H4 (cell line): ENCODE results near the gene C19orf44. TPM values are rescaled to one million over a fixed set of nuclear protein-coding genes. Genes with fewer than 3 reads are reported as not detected.

Source experiments
- total RNA-seq: library from RNA; depleted of rRNA; stranded (reverse); fragments of >200 nt; shearing (Covaris generic); gene quantifications from 2 replicates; pipeline ENCODE4 v1.2.3, GENCODE V29; 2014; rRNA removed

The C19orf44 gene
- total RNA-seq, 1 experiment from 2014 or later, result 6.7 TPM

Other genes with a start within 250 kb of the C19orf44 start
- gene KLF2, start 171.6 kb upstream of the C19orf44 start, total RNA-seq, result 0.23 and 1.1 TPM in 2 replicates
- gene EPS15L1, start 24.4 kb upstream of the C19orf44 start, total RNA-seq, result 6.7 and 8.5 TPM in 2 replicates
- gene CALR3, start 227 bp upstream of the C19orf44 start, total RNA-seq, result 0.08 and 0.47 TPM in 2 replicates
- 2.2 and 4.1 TPM in 2 replicates for gene CHERP, start 46.0 kb downstream of the C19orf44 start, total RNA-seq
- gene SLC35E1, start 76.0 kb downstream of the C19orf44 start, total RNA-seq, result 19.6 and 29.6 TPM in 2 replicates
- 4.2 and 4.8 TPM in 2 replicates for gene MED26, start 131.8 kb downstream of the C19orf44 start, total RNA-seq
- gene SMIM7, start 163.8 kb downstream of the C19orf44 start, total RNA-seq, result 290 and 299 TPM in 2 replicates
- 6.8 and 11.2 TPM in 2 replicates for gene TMEM38A, start 164.7 kb downstream of the C19orf44 start, total RNA-seq
- 0.58 and 0.80 TPM in 2 replicates for gene NWD1, start 223.5 kb downstream of the C19orf44 start, total RNA-seq